NCI-H446 (cell line): Measurements from ENCODE around the gene ARHGEF10L.

Source experiments
- DNase-seq, 2 experiments: peaks; one replicate each; lab custom pipeline; 2025; lab: John Stamatoyannopoulos, UW

Gene ARHGEF10L

GRCh38 chr1:17546946-17547670 is 7.6 kb downstream of the ARHGEF10L start:
- peak in 1 of 2 experiments; percentile 71 for DNase-seq

GRCh38 chr1:17549384-17549783 is 9.9 kb downstream of the ARHGEF10L start:
- DNase-seq = no peak

- DNase-seq = no peak
Observed at GRCh38 chr1:17550729-17551584, 11.5 kb downstream of the ARHGEF10L start.

- DNase-seq = peak in 1 of 2 experiments; percentile 60
Observed at GRCh38 chr1:17551755-17552234, 12.3 kb downstream of the ARHGEF10L start.

- DNase-seq = no peak
Observed at GRCh38 chr1:17553975-17554700, 14.6 kb downstream of the ARHGEF10L start.

GRCh38 chr1:17554954-17555353 is 15.5 kb downstream of the ARHGEF10L start:
- DNase-seq = no peak

GRCh38 chr1:17557986-17558385 is 18.5 kb downstream of the ARHGEF10L start:
- DNase-seq = no peak

- DNase-seq = no peak
Observed at GRCh38 chr1:17558541-17558940, 19.0 kb downstream of the ARHGEF10L start.

GRCh38 chr1:17558954-17559614 is 19.6 kb downstream of the ARHGEF10L start:
- DNase-seq = no peak

- DNase-seq = no peak
Observed at GRCh38 chr1:17559615-17560419, 20.3 kb downstream of the ARHGEF10L start.

- DNase-seq = no peak
Observed at GRCh38 chr1:17561247-17561548, 21.7 kb downstream of the ARHGEF10L start.

- peak in 1 of 2 experiments; percentile 19 for DNase-seq
Observed at GRCh38 chr1:17561561-17561985, 22.1 kb downstream of the ARHGEF10L start.

GRCh38 chr1:17562375-17562774 is 22.9 kb downstream of the ARHGEF10L start:
- no peak for DNase-seq

GRCh38 chr1:17563494-17564281 is 24.2 kb downstream of the ARHGEF10L start:
- DNase-seq = peak in 1 of 2 experiments; percentile 66

GRCh38 chr1:17564458-17565393 is 25.2 kb downstream of the ARHGEF10L start:
- DNase-seq = no peak

- no peak for DNase-seq
Observed at GRCh38 chr1:17565461-17566252, 26.2 kb downstream of the ARHGEF10L start.

- no peak for DNase-seq
Observed at GRCh38 chr1:17566417-17566816, 26.9 kb downstream of the ARHGEF10L start.

- no peak for DNase-seq
Observed at GRCh38 chr1:17566892-17567291, 27.4 kb downstream of the ARHGEF10L start.
